Measurements from ENCODE around the gene TSHZ3.

The TSHZ3 gene

GRCh38 chr19:31353833-31354232 lies 4.6 kb upstream of the TSHZ3 start:
- peak in 1 of 6 experiments; percentile 20 for DNase-seq

- peak in 1 of 6 experiments; percentile 16 for DNase-seq
These were observed 3.8 kb upstream of the TSHZ3 start for GRCh38 chr19:31352782-31353651.

GRCh38 chr19:31352296-31352781 lies 3.1 kb upstream of the TSHZ3 start:
- DNase-seq, result no peak

DNA sequence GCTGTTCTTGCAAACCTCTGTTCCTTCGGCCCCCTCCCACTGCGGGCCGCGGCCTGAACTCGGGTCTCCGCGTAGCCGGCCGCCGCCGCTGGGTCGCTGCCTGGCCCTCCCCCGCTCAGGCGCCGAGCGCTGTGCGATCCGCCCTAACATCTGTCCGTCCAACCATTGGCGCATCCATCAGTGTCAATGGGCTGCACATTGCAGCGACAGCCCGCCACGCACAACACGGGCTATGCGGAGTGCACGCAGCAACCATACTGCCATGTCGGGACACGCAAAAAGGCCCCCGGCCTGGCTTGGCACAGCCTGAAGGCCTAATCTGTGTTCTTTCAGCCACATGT lies 2.6 kb upstream of the TSHZ3 start:
- peak in 1 of 6 experiments; percentile 48 for DNase-seq

DNA sequence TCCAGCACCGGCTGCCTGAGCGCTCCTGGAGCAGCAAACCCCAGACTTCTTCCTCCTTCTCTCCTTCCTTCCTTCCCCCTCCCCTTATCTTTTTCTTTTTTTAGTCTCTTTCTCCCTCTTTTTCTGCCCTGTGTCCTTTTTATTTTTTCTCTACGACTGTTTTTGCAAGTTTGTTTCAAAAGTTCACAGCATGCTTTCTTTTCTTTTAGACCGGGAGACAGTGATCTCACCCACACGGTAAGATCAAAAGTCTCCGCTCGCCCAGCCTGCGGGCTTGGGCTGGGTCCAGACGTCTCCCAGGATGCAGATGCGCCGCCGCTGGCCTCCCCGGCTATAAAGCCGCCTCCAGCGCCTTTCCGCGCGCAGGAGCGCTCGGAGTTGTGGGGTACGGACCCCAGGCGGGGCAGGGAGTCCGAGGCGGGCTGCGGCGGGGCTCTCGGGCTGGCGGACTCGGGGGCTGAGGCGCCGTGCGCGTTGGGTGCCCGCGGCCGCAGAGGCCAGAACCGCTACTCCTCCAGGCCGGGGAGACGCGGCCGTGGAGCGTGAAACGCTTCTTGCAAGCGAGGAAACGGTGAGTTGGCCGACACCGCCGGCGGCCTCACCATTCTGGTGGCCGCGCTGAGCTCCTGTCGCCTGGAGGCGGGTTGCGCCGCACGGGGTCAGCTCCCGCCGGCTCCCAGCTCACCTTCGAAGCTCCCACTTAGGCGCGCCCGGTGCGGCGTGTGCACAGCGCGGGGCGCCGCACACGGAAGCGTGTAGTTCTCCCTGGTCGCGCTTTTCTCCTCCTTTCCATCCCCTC lies 2.0 kb upstream of the TSHZ3 start:
- DNase-seq, result peak in 1 of 6 experiments; percentile 43

- peak in 1 of 6 experiments; percentile 30 for DNase-seq
These were observed 1.4 kb upstream of the TSHZ3 start for GRCh38 chr19:31350693-31351055.

DNA sequence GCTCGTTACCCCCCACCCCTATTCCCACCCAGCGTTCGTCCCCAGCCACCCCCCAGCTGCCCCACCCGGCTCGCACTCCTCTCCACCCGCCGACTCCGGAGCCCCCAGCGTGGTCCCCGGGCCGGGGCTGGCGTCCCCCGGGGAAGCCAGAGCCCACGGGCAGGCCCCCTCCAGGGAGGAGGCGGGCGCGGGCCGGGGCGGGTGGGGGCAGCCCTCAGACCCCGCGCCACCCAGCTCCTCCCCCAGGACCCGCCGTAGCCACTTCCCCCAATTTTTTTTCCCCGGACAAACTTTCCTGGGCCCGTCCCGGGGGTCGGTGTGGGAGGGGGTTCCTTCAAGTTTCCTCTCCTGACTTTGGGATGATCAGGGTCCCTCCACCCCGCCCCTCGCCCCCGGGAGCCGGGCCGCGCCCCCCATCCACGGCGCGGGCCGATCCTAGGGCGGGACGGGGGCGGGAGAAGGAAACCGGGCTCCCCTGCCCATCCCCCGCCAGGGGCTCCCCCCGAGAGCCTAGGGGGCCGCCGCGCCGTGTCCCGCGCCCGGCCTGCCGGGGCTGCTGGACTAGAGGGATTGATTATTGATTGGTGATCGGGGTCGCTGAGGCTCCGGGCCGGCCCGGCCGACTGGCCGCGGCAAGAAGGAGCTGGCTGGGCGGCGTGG lies 927 bp upstream of the TSHZ3 start:
- DNase-seq, result no peak

- DNase-seq, result peak in 1 of 6 experiments; percentile 49
These were observed 616 bp downstream of the TSHZ3 start for GRCh38 chr19:31348481-31349159.

GRCh38 chr19:31347828-31348392 lies 1.3 kb downstream of the TSHZ3 start:
- DNase-seq, result no peak

DNA sequence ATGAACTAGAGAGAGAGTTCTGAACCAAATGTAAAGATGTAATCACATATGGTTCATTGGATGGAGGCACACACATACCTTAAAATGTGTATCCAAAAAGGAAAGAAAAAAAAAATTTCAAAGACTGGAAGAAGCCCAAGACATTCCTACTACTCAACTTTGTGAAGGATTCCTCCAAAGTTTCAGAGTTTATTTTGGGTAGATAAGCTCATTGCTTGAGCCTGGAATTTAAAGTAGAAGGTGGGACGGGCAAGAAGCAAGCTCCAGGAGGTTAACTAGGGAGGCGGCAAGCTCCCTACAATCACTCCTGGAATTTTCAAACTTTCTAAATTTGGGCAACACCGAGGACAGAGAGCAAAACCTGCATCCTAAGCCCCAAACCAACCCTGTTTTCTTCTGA lies 1.9 kb downstream of the TSHZ3 start:
- DNase-seq, result no peak

GRCh38 chr19:31346184-31347059 lies 2.8 kb downstream of the TSHZ3 start:
- no peak for DNase-seq

GRCh38 chr19:31344403-31344802 lies 4.8 kb downstream of the TSHZ3 start:
- no peak for DNase-seq

- no peak for DNase-seq
These were observed 6.3 kb downstream of the TSHZ3 start for GRCh38 chr19:31342926-31343325.

- DNase-seq, result peak in 3 of 6 experiments; percentile 46 to 57 (median 53)
These were observed 8.9 kb downstream of the TSHZ3 start for GRCh38 chr19:31340042-31341025.

- DNase-seq, result no peak
These were observed 9.8 kb downstream of the TSHZ3 start for GRCh38 chr19:31339411-31339810.

DNA sequence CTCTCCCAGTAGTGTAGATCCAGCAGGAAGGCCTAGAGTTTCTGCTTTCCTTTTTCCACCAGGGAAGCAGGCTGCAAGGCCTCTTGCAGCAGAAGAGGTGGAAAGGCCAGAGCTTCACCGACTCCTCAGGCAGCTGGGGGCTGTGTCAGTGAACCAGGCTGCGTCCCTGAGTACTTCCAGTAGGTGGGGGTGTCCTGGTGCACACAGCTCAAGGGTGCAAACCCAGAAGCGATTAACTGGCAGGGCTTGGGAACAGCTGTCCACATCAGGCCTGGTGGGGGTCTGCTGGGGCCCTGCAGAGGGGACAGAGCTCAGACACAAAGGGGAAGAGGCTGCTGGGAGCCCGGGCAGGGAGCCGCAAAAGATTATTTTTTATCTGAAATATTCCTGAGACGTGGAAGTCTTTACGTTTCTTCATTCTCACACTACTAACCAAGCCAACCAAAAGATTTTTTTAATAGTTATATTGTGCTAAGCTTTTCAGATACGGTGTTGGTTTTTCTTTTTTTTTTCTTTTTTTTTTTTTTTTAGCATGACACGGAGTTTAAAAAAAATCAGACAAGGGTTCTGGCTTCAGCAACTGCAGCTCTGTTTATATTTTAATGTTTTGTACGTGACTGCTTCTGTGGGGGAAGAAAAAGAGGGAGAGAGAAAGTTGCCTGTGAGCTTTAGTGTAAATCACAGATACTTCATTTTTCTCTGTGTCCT lies 11.0 kb downstream of the TSHZ3 start:
- DNase-seq, result peak in 1 of 6 experiments; percentile 24

- no peak for DNase-seq
These were observed 12.0 kb downstream of the TSHZ3 start for GRCh38 chr19:31337008-31337914.

DNA sequence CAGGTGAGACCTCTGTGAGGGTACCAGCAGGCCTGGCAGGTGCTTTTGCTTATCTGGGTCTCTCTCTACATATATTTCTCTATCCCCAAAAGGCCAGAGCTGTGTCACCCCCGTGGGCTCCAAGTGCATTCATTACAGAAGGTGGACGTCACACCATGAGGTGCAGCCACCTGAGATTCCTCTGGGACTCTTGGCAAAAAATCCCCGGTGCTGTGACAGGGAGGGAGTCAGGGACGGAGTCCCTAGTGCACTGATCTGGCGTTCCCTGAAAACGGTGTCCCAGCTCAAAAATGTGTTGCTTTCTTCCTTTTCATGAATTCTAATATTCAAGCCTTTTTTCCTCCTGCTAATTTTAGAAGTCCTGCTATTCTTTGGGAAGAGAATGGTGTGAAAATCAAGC lies 13.5 kb downstream of the TSHZ3 start:
- DNase-seq, result no peak
